K562 (cell line): ENCODE results near the gene ADORA2A.

Source experiments
- EP300 ChIP-seq: IDR thresholded peaks from 2 replicates; pipeline ENCODE4 v1.6.1; 2012; ENCODE audit warnings: low read length, improper control_type of control experiment
- MBD2 ChIP-seq: sonication (generic); IDR thresholded peaks from 2 replicates; pipeline ENCODE4 v1.6.1; 2016; ENCODE audit warnings: low read depth, borderline replicate concordance
- NRF1 ChIP-seq, 2 experiments: fragments of 450-650 bp; IDR thresholded peaks in 1 of 2; conservative IDR thresholded peaks in 1 of 2; 2 replicates each; pipeline ENCODE4 v1.6.1; 2014; ENCODE audit warnings: mild to moderate bottlenecking in 2 of 2
- RAD21 ChIP-seq, 2 experiments: fragments of 250-450 bp in 1 of 2; fragments of 450-650 bp in 1 of 2; sonication (Bioruptor Pico) in 1 of 2; formaldehyde crosslinking in 1 of 2; IDR thresholded peaks in 1 of 2; conservative IDR thresholded peaks in 1 of 2; 2 replicates each; pipeline versions ENCODE4 v1.4.0 to v1.8.0; 2020 to 2022; ENCODE audit warnings: mild to moderate bottlenecking in 2 of 2, moderate library complexity in 1 of 2
- RBM22 ChIP-seq: fragments of 200-400 bp; formaldehyde crosslinking; IDR thresholded peaks from 2 replicates; pipeline ENCODE4 v1.6.1; 2018; ENCODE audit warnings: low read length, low read depth; ENCODE audit not compliant: poor library complexity, severe bottlenecking
- RFX5 ChIP-seq: IDR thresholded peaks from 2 replicates; pipeline ENCODE4 v1.6.1; 2011; ENCODE audit warnings: low read depth, mild to moderate bottlenecking, improper control_type of control experiment, low read length
- SMAD3 ChIP-seq: fragments of 450-650 bp; formaldehyde crosslinking; conservative IDR thresholded peaks from 2 replicates; pipeline ENCODE4 v1.4.0; 2020; ENCODE audit warnings: mild to moderate bottlenecking
- ZNF232 ChIP-seq: sonication (generic); formaldehyde crosslinking; IDR thresholded peaks from 2 replicates; pipeline ENCODE4 v1.8.0; 2022; ENCODE audit warnings: mild to moderate bottlenecking, missing genetic modification reagents
- ZNF263 ChIP-seq: sonication (generic); formaldehyde crosslinking; IDR thresholded peaks from 2 replicates; pipeline ENCODE4 v1.8.0; 2022; ENCODE audit warnings: mild to moderate bottlenecking, missing genetic modification reagents, borderline replicate concordance
- ZNF589 ChIP-seq: fragments of 200-800 bp; sonication (Bioruptor generic); IDR thresholded peaks from 2 replicates; pipeline ENCODE4 v1.6.1; 2016; ENCODE audit warnings: low read depth, missing genetic modification characterization, missing compliant biosample characterization
- ZNF830 ChIP-seq: fragments of 250-450 bp; sonication (Bioruptor Pico); IDR thresholded peaks from 2 replicates; pipeline ENCODE4 v1.5.0; 2021; ENCODE audit warnings: mild to moderate bottlenecking
- TF ChIP-seq, protein P1 (sequence below), 3 experiments: IDR thresholded peaks in 2 of 3; conservative IDR thresholded peaks in 1 of 3; 2 replicates each; pipeline ENCODE4 v1.5.1; 2011 to 2012; ENCODE audit warnings: low read length in 3 of 3, mild to moderate bottlenecking in 3 of 3, control low read depth in 2 of 3, improper control_type of control experiment in 1 of 3, inconsistent platforms in 1 of 3, low read depth in 1 of 3, mixed read lengths in 1 of 3, moderate library complexity in 1 of 3; ENCODE audit not compliant: insufficient read depth in 2 of 3
- TF ChIP-seq, protein P2 (sequence below): sonication (generic); formaldehyde crosslinking; IDR thresholded peaks from 2 replicates; pipeline ENCODE4 v1.9.0; 2022; ENCODE audit warnings: mild to moderate bottlenecking, missing genetic modification reagents
- TF ChIP-seq, protein P3 (sequence below): fragments of 450-650 bp; IDR thresholded peaks from 2 replicates; pipeline ENCODE4 v1.6.1; 2016; ENCODE audit warnings: mild to moderate bottlenecking, moderate library complexity

DNA sequence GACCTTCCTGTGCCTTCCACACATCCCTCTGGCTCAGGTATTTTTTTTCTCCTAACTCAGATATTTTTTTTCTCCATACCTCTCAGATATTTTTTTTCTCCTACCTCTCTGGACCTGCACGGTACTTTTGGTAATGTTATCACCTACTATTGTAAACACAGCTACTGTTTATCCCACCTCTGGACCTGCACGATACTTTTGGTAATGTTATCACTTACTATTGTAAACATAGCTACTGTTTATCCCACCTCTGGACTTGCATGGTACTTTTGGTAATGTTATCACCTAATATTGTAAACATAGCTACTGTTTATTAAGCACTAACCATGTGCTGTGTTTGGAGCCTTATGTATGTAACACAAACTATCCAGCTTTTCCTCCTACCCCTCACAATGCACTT, 55.6 kb downstream of the ADORA2A start:
- TF ChIP-seq ZNF232 (CRISPR knock-in tag): no peak
- TF ChIP-seq SMAD3 (CRISPR knock-in tag): no peak
- TF ChIP-seq ZNF830 (CRISPR knock-in tag): no peak
- TF ChIP-seq, protein P1, sequence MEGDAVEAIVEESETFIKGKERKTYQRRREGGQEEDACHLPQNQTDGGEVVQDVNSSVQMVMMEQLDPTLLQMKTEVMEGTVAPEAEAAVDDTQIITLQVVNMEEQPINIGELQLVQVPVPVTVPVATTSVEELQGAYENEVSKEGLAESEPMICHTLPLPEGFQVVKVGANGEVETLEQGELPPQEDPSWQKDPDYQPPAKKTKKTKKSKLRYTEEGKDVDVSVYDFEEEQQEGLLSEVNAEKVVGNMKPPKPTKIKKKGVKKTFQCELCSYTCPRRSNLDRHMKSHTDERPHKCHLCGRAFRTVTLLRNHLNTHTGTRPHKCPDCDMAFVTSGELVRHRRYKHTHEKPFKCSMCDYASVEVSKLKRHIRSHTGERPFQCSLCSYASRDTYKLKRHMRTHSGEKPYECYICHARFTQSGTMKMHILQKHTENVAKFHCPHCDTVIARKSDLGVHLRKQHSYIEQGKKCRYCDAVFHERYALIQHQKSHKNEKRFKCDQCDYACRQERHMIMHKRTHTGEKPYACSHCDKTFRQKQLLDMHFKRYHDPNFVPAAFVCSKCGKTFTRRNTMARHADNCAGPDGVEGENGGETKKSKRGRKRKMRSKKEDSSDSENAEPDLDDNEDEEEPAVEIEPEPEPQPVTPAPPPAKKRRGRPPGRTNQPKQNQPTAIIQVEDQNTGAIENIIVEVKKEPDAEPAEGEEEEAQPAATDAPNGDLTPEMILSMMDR (IDR thresholded peaks at IDR 0.05 in 2 of 3, conservative IDR thresholded peaks at IDR 0.05 in 1 of 3; ENCODE audit: insufficient read depth in 2 of 3, low read depth in 1 of 3, low read length in 3 of 3): no peak
- TF ChIP-seq ZNF589: no peak
- TF ChIP-seq MBD2: no peak
- TF ChIP-seq, protein P2, sequence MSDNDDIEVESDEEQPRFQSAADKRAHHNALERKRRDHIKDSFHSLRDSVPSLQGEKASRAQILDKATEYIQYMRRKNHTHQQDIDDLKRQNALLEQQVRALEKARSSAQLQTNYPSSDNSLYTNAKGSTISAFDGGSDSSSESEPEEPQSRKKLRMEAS: no peak
- TF ChIP-seq RBM22: no peak
- no peak for TF ChIP-seq NRF1 (conservative IDR thresholded peaks at IDR 0.05 in 1 of 2, IDR thresholded peaks at IDR 0.05 in 1 of 2)
- TF ChIP-seq ZNF263 (CRISPR knock-in tag): no peak
- TF ChIP-seq RFX5: no peak
- no peak for TF ChIP-seq RAD21 (CRISPR knock-in tag; conservative IDR thresholded peaks at IDR 0.05 in 1 of 2, IDR thresholded peaks at IDR 0.05 in 1 of 2)
- TF ChIP-seq EP300: no peak
- TF ChIP-seq, protein P3, sequence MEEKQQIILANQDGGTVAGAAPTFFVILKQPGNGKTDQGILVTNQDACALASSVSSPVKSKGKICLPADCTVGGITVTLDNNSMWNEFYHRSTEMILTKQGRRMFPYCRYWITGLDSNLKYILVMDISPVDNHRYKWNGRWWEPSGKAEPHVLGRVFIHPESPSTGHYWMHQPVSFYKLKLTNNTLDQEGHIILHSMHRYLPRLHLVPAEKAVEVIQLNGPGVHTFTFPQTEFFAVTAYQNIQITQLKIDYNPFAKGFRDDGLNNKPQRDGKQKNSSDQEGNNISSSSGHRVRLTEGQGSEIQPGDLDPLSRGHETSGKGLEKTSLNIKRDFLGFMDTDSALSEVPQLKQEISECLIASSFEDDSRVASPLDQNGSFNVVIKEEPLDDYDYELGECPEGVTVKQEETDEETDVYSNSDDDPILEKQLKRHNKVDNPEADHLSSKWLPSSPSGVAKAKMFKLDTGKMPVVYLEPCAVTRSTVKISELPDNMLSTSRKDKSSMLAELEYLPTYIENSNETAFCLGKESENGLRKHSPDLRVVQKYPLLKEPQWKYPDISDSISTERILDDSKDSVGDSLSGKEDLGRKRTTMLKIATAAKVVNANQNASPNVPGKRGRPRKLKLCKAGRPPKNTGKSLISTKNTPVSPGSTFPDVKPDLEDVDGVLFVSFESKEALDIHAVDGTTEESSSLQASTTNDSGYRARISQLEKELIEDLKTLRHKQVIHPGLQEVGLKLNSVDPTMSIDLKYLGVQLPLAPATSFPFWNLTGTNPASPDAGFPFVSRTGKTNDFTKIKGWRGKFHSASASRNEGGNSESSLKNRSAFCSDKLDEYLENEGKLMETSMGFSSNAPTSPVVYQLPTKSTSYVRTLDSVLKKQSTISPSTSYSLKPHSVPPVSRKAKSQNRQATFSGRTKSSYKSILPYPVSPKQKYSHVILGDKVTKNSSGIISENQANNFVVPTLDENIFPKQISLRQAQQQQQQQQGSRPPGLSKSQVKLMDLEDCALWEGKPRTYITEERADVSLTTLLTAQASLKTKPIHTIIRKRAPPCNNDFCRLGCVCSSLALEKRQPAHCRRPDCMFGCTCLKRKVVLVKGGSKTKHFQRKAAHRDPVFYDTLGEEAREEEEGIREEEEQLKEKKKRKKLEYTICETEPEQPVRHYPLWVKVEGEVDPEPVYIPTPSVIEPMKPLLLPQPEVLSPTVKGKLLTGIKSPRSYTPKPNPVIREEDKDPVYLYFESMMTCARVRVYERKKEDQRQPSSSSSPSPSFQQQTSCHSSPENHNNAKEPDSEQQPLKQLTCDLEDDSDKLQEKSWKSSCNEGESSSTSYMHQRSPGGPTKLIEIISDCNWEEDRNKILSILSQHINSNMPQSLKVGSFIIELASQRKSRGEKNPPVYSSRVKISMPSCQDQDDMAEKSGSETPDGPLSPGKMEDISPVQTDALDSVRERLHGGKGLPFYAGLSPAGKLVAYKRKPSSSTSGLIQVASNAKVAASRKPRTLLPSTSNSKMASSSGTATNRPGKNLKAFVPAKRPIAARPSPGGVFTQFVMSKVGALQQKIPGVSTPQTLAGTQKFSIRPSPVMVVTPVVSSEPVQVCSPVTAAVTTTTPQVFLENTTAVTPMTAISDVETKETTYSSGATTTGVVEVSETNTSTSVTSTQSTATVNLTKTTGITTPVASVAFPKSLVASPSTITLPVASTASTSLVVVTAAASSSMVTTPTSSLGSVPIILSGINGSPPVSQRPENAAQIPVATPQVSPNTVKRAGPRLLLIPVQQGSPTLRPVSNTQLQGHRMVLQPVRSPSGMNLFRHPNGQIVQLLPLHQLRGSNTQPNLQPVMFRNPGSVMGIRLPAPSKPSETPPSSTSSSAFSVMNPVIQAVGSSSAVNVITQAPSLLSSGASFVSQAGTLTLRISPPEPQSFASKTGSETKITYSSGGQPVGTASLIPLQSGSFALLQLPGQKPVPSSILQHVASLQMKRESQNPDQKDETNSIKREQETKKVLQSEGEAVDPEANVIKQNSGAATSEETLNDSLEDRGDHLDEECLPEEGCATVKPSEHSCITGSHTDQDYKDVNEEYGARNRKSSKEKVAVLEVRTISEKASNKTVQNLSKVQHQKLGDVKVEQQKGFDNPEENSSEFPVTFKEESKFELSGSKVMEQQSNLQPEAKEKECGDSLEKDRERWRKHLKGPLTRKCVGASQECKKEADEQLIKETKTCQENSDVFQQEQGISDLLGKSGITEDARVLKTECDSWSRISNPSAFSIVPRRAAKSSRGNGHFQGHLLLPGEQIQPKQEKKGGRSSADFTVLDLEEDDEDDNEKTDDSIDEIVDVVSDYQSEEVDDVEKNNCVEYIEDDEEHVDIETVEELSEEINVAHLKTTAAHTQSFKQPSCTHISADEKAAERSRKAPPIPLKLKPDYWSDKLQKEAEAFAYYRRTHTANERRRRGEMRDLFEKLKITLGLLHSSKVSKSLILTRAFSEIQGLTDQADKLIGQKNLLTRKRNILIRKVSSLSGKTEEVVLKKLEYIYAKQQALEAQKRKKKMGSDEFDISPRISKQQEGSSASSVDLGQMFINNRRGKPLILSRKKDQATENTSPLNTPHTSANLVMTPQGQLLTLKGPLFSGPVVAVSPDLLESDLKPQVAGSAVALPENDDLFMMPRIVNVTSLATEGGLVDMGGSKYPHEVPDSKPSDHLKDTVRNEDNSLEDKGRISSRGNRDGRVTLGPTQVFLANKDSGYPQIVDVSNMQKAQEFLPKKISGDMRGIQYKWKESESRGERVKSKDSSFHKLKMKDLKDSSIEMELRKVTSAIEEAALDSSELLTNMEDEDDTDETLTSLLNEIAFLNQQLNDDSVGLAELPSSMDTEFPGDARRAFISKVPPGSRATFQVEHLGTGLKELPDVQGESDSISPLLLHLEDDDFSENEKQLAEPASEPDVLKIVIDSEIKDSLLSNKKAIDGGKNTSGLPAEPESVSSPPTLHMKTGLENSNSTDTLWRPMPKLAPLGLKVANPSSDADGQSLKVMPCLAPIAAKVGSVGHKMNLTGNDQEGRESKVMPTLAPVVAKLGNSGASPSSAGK: no peak
